NCI-H128 (cell line): Measurements from ENCODE around the gene MKLN1.

Source experiments
- DNase-seq: peaks from one replicate; lab custom pipeline; 2025; ENCODE audit not compliant: unreplicated experiment; lab: John Stamatoyannopoulos, UW

MKLN1 gene

DNA sequence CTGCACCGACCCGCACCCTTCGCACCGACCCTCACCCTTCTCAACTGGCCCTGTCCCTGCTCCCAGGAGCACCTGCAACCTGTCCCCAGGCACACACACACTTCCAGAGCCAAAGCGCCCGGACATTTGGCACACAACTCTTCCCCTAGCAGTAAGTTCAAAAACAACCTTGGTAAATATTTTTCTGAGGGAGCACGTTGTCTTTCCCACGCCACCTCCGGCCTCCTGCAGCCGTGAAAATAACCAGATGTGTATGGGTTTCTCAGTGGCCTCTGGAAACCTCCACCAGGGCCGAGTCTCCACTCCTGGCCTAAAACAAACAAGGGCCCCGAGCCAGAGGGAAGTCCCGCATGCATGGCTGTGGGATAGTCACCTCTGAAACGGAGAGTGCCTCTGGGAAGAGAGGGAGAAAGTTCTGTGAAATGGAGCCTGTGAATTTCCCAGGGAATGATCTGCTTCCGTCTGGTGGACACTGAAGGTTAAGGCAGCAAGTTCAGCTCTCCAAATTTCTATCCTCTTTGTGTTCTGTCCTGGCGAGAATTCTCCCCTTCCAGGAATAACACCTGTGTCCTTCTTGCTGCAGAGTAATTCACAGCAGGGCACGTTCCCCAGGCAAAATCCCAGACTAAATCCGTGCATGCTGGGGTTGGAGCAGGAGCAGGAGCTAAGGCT lies 213.0 kb downstream of the MKLN1 start:
- no peak for DNase-seq

DNA sequence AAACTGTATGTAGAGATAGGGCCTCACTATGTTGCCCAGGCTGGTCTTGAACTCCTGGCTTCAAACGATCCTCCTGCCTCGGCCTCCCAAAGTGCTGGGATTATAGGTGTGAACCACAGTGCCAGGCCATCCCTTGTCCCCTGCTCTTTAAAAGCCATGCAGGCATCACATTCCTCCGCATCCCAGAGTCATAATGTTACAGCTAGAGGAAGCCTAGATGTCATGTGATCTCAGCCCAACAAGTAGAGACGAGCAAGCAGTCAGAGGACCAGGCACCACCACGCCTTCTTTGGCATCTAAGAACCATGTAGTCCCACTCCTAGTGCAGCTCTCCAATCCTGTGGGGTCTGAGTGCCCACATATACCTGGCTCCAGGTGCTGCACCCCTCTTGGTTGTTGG lies 215.6 kb downstream of the MKLN1 start:
- no peak for DNase-seq

- DNase-seq, result no peak
Observed at GRCh38 chr7:131544021-131544420, 216.3 kb downstream of the MKLN1 start.

DNA sequence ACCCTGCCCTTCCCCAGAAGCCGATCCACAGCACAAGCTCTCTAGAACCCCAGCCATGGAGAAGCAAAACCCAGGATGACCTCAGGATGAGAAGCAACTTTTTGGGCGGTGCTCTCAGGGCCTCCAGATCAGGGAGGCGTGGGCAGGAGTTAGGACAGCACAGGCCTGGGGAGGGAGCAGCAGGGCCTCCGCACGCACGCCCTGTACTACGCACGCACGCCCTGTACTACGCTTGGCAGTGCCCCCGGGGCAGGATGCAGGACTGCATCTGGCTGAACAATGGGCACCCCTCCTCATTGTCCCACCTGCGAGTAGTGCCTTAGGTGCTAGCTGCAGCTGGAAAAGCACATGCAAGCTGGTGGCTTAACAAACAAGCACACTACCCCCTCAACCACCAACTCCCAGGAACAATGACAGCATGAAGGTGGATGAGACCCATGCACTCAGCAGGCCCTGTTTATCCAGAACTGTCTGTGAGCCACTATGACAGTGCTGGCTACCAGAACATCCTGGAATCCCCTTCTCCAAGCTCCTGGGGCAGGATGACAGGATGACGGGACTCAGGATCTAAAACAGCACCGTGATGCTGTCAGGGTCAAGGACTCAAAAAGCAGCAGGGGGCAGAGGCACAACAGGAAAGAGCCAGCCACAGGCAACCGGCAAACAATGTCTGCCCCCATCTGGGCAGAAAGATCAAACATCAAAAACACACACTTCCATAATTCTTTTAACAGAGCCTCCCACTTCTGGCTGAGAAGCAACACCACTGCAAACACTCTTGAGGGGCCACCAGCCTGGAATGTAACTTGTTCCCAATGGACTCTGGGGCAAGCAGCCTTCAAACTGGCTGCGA lies 217.0 kb downstream of the MKLN1 start:
- no peak for DNase-seq

GRCh38 chr7:131546126-131546525 lies 218.4 kb downstream of the MKLN1 start:
- no peak for DNase-seq
